Glutamatergic neuron (in vitro differentiated cells): ENCODE data around the gene CASP3. TPM values are rescaled to one million over a fixed set of nuclear protein-coding genes. Genes with fewer than 3 reads are reported as not detected.

Experiments used
- DNase-seq: peaks from one replicate; pipeline ENCODE4 v3.0.0; 2022
- H3K27ac Mint-ChIP-seq: one replicate; pipeline ENCODE4 v1.8.0; 2020; ENCODE audit warnings: mild to moderate bottlenecking, mixed read lengths, inconsistent platforms; ENCODE audit not compliant: unreplicated experiment
- H3K27me3 Mint-ChIP-seq: one replicate; pipeline ENCODE4 v1.8.0; 2020; ENCODE audit warnings: mild to moderate bottlenecking, moderate library complexity, mixed read lengths, inconsistent platforms; ENCODE audit not compliant: unreplicated experiment
- H3K36me3 Mint-ChIP-seq: one replicate; pipeline ENCODE4 v1.8.0; 2020; ENCODE audit warnings: mild to moderate bottlenecking, mixed read lengths, inconsistent platforms; ENCODE audit not compliant: unreplicated experiment
- H3K4me1 Mint-ChIP-seq: one replicate; pipeline ENCODE4 v1.8.0; 2020; ENCODE audit warnings: mild to moderate bottlenecking, low read depth, mixed read lengths, inconsistent platforms; ENCODE audit not compliant: unreplicated experiment
- H3K4me3 Mint-ChIP-seq: one replicate; pipeline ENCODE4 v1.8.0; 2020; ENCODE audit warnings: mild to moderate bottlenecking, mixed read lengths, inconsistent platforms; ENCODE audit not compliant: unreplicated experiment
- H3K9me3 Mint-ChIP-seq: one replicate; pipeline ENCODE4 v1.8.0; 2020; ENCODE audit warnings: mild to moderate bottlenecking, moderate library complexity, mixed read lengths, inconsistent platforms; ENCODE audit not compliant: unreplicated experiment
- CTCF ChIP-seq: fragments of 200-600 bp; sonication (generic); IDR thresholded peaks from one replicate; pipeline ENCODE4 v1.5.0; 2021; ENCODE audit not compliant: partially characterized antibody, unreplicated experiment
- total RNA-seq: library from RNA; stranded (reverse); fragmentation: NEBNext Ultra II Directional; extraction: Animal tissue kit (Norgen Biotek cat#: 25700); gene quantifications from one replicate; pipeline ENCODE4 v1.2.1, GENCODE V29; 2021; ENCODE audit not compliant: unreplicated experiment

The CASP3 gene
- total RNA-seq, 1 donor from 2014 or later = 311 TPM

- Mint-ChIP-seq H3K4me3 (peak overlapping the region; percentile 97), H3K36me3 (peaks cover 7% of the 10 kb centered on the region), H3K4me1 (peaks cover 34% of the 10 kb centered on the region), H3K27me3 (peaks cover 15% of the 10 kb centered on the region), H3K27ac (peak overlapping the region; percentile 95), H3K9me3 (peaks cover 30% of the 10 kb centered on the region)
- no peak for TF ChIP-seq CTCF
- no peak for DNase-seq
Measured at GRCh38 chr4:184645904-184646610, 3.2 kb downstream of the CASP3 start.

GRCh38 chr4:184644553-184645307 is 4.5 kb downstream of the CASP3 start:
- Mint-ChIP-seq H3K27me3 (peaks cover 12% of the 10 kb centered on the region), H3K36me3 (peaks cover 7% of the 10 kb centered on the region), H3K4me1 (peaks cover 36% of the 10 kb centered on the region), H3K9me3 (peaks cover 27% of the 10 kb centered on the region), H3K27ac (peak overlapping the region; percentile 98), H3K4me3 (peak overlapping the region; percentile 88)
- no peak for TF ChIP-seq CTCF
- DNase-seq = no peak

- Mint-ChIP-seq H3K27me3 (peaks cover 12% of the 10 kb centered on the region), H3K9me3 (peaks cover 26% of the 10 kb centered on the region), H3K36me3 (peaks cover 7% of the 10 kb centered on the region), H3K4me1 (peaks cover 36% of the 10 kb centered on the region), H3K4me3 (peak overlapping the region; percentile 90), H3K27ac (peak overlapping the region; percentile 99)
- no peak for TF ChIP-seq CTCF
- DNase-seq = no peak
Measured at GRCh38 chr4:184643731-184644130, 5.5 kb downstream of the CASP3 start.

DNA sequence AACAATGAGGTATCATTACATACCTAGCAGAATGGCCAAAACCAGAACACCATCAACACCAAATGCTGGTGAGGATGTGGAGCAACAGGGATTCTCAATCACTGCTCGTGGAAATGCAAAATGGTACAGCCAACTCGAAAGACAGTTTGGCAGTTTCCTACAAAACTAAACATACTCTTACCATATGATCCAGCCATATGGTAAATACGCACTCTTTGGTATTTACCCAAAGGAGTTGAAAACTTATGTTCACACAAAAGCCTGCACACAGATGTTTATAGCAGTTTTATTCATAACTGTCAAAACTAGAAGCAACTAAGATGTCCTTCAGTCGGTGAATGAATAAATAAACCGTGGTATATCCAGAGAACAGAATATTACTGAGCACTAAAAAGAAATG is 7.8 kb downstream of the CASP3 start:
- H3K9me3 Mint-ChIP-seq = peaks cover 12% of the 10 kb centered on the region
- no peak for DNase-seq
- H3K27ac Mint-ChIP-seq = peak overlapping the region; percentile 89
- no peak for TF ChIP-seq CTCF
- H3K4me3 Mint-ChIP-seq = peak overlapping the region; percentile 79
- H3K36me3 Mint-ChIP-seq = no peaks in the 10 kb centered on the region
- peaks cover 39% of the 10 kb centered on the region for H3K4me1 Mint-ChIP-seq
- peaks cover 2% of the 10 kb centered on the region for H3K27me3 Mint-ChIP-seq

DNA sequence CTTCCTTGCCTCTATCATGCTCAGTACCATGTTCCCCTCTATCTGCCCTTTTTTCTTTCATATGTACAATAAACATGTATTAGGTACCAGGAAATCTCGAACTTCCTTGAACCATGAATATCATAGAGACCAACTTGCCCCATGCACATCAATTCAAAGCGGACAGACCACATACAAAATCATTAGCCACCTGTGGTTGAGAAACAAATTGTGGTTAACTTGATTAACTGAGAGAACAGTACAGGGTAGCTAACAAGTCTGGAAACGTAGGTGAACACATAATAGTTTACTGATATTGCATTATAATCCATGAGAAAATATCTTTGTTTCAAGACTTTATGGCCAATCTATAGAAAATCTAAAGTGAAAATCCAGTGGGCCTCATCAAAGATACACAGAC is 8.2 kb downstream of the CASP3 start:
- no peak for DNase-seq
- Mint-ChIP-seq H3K27me3 (peaks cover 2% of the 10 kb centered on the region), H3K36me3 (no peaks in the 10 kb centered on the region), H3K4me3 (peak overlapping the region; percentile 79), H3K9me3 (peaks cover 9% of the 10 kb centered on the region), H3K27ac (peak overlapping the region; percentile 89), H3K4me1 (peaks cover 38% of the 10 kb centered on the region)
- no peak for TF ChIP-seq CTCF
